Esophagus squamous epithelium (tissue), 4 donors: Measurements from ENCODE around the gene EPN3.

ENCODE experiments used
- POLR2A ChIP-seq, 4 donors: fragments of 450-650 bp; IDR thresholded peaks; one replicate each; pipeline ENCODE4 v1.6.1; 2017; ENCODE audit warnings: antibody characterized with exemption in 4 of 4, mild to moderate bottlenecking in 4 of 4, moderate library complexity in 3 of 4
- TF ChIP-seq, protein P1 (sequence below), 6 experiments: fragments of 450-650 bp in 4 of 6; fragments of 200-600 bp in 2 of 6; sonication (generic) in 2 of 6; IDR thresholded peaks; one replicate each; pipeline ENCODE4 v1.5.1; 2016 to 2019; ENCODE audit warnings: antibody characterized with exemption in 6 of 6, mild to moderate bottlenecking in 4 of 6, moderate library complexity in 4 of 6

DNA sequence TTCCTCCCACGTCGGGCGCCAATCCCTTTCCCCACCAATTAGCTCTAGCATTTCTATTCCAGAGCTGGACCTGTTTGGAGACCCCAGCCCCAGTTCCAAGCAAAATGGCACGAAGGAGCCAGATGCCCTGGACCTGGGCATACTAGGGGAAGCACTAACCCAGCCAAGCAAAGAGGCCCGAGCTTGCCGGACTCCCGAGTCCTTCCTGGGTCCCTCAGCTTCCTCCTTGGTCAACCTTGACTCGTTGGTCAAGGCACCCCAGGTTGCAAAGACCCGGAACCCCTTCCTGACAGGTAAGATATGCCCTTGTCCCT is 8.8 kb downstream of the EPN3 start:
- TF ChIP-seq, protein P1, sequence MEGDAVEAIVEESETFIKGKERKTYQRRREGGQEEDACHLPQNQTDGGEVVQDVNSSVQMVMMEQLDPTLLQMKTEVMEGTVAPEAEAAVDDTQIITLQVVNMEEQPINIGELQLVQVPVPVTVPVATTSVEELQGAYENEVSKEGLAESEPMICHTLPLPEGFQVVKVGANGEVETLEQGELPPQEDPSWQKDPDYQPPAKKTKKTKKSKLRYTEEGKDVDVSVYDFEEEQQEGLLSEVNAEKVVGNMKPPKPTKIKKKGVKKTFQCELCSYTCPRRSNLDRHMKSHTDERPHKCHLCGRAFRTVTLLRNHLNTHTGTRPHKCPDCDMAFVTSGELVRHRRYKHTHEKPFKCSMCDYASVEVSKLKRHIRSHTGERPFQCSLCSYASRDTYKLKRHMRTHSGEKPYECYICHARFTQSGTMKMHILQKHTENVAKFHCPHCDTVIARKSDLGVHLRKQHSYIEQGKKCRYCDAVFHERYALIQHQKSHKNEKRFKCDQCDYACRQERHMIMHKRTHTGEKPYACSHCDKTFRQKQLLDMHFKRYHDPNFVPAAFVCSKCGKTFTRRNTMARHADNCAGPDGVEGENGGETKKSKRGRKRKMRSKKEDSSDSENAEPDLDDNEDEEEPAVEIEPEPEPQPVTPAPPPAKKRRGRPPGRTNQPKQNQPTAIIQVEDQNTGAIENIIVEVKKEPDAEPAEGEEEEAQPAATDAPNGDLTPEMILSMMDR (IDR thresholded peaks at IDR 0.05), result no peak
- TF ChIP-seq POLR2A (IDR thresholded peaks at IDR 0.05), result no peak
